HT1080 (cell line): ENCODE data around the gene RAET1G. TPM values are rescaled to one million over a fixed set of nuclear protein-coding genes. Genes with fewer than 3 reads are reported as not detected.
"Not testable (repeated sequence)": the region's sequence is repeated elsewhere in the genome, so short reads cannot be mapped to it uniquely, and the experiment has no call there.

Experiments
- DNase-seq: peaks from one replicate; pipeline ENCODE4 v3.0.0-alpha.2; 2015; ENCODE audit warnings: low read depth
- polyA plus RNA-seq, 2 experiments: library from polyadenylated mRNA; depleted of rRNA; stranded (reverse); fragments of >200 nt; gene quantifications; 2 replicates each; pipeline ENCODE4 v1.2.3, GENCODE V29; 2015
- total RNA-seq: library from RNA; depleted of rRNA; stranded (reverse); fragments of >200 nt; shearing (Covaris generic); gene quantifications from 2 replicates; pipeline ENCODE4 v1.2.3, GENCODE V29; 2014; rRNA removed

The RAET1G gene, protein sequence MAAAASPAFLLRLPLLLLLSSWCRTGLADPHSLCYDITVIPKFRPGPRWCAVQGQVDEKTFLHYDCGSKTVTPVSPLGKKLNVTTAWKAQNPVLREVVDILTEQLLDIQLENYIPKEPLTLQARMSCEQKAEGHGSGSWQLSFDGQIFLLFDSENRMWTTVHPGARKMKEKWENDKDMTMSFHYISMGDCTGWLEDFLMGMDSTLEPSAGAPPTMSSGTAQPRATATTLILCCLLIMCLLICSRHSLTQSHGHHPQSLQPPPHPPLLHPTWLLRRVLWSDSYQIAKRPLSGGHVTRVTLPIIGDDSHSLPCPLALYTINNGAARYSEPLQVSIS
- total RNA-seq = 1.6 and 2.4 TPM in 2 replicates
- 0.37 and 0.81 TPM in 2 replicates for polyA plus RNA-seq (2015; cell fraction: cytosol; rRNA removed)
- 0.13 and 0.73 TPM in 2 replicates for polyA plus RNA-seq (2015; cell fraction: nucleus; rRNA removed)

DNA sequence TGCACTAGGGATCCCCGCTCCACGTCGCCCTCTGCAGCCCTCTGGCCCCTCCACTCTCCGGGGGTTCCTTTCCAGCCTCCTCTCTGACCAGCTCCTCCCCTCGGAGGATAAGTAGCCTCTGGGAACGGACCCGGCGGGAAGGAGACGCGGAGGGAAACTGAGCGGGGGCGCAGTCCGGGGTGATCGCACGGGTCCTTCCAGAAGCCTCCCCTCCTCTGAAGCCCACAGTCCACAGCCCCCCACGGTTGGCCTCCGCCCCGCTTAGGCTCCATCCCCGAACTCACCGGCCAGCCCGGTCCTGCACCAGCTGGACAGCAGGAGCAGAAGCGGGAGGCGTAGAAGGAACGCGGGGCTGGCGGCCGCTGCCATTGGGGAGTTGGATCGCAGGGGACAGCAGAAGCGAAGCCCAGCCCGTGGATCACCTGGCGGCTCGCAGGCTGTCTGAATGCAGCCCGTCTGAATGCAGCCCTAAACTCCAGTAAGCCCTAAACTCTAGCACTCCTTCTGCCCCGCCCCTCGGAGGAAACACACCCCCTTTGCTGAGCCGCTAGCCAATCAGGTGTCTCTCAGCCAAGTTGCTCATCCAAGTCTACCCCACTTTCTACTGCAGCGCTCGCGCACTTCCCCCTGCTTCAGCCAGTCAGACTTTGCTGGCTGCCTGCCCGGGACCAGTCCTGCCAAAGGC, at the start of gene RAET1G:
RAET1G (minus strand) TSS at position 480 of the 685 bp plus-strand sequence; CDS start at position 369, 111 bp downstream.
- peak; percentile 85 for DNase-seq

DNA sequence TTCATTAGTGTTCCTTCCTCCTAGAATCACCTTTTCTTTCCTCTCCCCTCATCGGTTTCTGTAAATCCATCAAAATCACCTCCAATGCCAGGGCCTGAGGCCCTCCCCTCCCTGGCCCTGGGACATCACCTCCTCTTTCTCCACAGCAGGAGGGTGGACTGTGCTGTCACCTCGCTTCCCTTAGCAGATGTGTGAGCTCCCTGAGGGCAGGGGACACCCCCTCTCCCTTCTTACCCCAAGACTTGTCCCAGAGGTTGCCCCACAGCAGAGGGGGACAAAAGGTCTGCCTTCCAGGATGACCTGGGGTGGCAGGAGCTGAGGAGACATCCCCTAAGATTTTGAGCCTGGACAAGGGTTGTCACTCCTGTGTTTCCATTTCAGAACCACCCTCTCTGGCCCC, 46.7 kb upstream of the RAET1G start:
- DNase-seq = no peak

DNA sequence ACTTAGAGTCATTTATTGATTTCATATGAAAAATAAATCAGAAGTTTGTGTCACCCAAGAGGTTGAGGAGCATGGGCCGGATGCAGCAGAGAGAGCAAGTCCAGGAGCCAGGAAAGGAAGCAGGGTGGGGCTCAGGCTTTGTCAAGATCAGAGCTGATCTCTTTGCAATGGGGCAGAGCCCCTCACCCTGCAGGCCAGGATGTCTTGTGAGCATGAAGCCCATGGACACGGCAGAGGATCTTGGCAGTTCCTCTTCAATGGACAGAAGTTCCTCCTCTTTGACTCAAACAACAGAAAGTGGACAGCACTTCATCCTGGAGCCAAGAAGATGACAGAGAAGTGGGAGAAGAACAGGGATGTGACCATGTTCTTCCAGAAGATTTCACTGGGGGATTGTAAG, 46.0 kb upstream of the RAET1G start:
- DNase-seq = not testable (repeated sequence)

DNA sequence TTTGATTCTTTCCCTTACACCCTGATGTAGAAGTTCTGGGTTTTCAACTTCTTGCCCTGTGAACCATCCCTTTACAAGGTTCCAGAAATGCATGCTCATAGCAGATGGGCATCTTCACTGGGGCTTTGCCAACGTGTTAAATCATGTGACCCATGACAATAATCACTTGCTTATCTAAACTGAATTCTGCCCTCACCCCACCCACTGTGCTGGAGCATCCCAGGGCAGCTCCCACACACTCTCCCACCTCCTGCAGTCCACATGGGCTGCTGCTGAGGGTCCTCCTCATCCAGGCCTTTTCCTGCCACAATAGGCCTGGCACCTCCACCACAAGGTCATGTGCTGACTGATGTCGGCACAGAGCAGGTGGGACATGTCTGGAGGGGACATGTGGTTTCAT, 45.1 kb upstream of the RAET1G start:
- not testable (repeated sequence) for DNase-seq

DNA sequence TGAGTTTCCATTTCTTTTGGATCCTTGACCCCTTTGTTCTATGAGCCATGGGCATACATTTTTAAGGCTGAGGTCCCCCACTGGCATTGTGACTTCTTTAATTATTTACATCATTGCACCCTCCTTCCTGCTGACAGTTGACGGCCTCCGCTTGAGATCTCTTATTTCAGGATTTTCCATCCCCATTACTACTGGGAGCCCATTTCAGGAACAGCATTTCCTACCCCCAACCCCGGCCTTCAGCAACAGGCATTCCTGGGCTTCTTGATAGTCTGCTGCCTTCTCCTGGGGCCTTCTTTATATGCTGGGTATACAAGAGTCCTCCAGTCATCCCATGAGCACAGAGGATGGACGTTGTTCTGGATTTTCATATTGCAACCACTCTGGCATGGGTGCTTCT, 44.7 kb upstream of the RAET1G start:
- DNase-seq = no peak

DNA sequence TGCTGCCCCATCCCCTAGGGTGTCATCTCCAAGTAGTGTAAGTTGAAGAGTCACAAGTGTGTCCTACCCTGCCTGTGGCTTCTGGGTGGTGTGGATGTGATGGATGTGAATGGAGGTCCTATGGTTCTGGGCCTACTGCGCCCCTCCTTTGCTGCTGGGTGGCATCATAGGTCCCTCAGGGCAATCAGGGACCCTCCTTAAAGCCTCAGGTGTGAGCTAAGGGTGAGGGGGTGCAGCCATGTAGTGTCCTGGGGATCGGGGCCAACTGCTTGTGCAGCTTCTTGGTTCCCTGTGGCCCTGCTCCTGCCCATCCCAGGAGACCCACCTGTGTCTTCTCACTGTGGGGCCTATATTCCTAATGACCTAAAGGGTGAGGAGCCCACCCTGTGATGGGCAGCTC, 43.4 kb upstream of the RAET1G start:
- DNase-seq = not testable (repeated sequence)

DNA sequence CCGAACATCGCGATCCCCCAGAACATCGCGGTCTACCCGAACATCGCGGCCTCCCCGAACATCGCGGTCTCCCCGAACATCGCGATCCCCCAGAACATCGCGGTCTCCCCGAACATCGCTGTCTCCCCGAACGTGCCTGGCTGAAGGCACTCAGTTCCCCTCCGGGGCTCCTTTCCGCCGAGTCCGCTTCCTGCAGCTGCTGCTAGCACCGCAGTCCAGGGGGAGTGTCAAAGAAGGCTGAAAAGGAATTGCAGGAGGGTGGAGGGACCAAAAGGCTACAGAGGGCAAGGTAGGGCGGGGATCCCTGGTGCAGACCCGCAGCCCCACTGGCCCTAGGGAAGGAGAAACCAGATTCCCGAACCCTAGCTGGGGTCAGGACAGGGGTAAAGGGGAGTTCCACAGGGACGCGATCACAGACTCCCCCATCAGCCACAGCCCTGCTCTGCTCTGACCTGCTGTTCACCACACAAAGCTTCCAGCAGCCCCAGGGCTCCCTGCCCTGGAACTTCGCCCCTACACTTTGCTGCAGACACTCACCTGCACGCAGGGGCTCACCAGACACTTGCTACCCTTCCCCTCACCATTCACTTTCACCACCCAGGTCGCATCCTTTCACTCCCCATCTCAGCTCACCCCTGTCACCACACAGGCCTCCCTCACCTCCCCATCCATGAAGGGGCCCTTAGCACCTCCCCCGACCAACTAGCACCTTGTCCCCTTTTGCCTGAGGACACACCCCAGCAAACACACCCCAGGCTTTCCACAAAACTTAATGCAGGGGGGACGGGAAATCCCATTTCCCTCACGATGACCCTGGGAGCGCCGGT, 42.5 kb upstream of the RAET1G start:
- no peak for DNase-seq

DNA sequence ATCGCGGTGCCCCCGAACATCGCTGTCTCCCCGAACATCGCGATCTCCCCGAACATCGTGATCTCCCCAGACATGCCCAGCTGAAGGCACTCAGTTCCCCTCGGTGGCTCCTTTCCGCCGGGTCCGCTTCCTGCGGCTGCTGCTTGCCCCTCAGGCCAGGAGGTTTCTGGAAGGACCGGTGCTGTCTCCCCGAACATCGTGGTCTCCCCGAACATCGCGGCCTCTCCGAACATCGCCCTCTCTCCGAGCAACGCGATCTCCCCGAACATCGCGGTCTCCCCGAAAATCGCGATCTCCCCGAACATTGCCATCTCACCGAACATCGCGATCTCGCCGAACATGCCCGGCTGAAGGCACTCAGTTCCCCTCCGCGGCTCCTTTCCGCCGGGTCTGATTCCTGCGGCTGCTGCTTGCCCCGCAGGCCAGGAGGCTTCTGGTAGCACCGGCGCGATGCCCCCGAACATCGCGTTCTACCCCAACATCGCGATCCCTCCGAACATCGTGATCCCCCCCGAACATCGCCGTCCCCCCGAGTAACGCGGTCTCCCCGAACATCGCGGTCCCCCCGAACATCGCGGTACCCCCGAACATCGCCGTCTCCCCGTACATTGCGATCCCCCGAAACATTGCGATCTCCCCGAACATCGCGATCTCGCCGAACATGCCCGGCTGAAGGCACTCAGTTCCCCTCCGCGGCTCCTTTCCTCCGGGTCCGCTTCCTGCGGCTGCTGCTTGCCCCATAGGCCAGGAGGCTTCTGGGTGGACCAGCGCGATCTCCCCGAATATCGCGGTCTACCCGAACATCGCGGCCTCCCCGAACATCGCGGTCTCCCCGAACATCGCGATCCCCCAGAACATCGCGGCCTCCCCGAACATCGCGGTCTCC, 41.6 kb upstream of the RAET1G start:
- DNase-seq = no peak

DNA sequence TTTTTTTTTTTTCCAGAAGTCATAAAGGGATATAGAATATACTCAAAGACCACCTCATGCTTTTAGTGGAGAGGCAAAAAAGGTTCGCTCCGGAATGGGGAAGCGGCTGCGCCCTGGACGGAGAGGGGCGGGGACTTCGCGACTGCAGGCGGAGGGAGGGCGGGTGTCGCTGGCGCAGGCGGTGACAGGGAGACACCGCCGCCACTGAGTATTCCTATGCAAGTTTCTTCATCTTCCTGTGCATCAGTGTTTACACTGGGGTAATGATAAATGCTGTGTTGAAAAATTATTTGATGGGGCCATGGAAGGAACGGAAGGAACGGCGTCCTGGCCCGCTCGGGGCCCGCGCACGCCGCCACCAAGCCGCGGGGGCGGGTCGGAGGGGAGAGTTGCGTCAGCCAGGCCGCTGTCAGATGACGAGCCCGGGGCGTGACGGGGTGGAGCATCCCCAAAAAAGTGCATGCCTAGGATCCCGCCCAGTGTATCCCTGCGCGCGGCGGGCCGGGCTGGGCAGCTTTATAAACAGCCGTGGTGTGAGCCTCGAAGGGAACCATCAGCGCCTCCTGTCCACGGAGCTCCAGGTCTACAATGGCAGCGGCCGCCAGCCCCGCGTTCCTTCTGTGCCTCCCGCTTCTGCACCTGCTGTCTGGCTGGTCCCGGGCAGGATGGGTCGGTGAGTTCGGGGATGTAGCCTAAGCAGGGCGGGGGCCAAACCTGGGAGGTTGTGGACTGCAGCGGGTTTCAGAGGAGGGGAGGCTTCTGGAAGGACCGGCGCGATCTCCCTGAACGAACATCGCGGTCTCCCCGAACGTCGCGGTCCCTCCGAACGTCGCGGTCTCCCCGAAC, 40.8 kb upstream of the RAET1G start, which contains the start of gene ULBP1:
ULBP1 (plus strand) TSS at position 482 of the 846 bp plus-strand sequence; CDS start at position 589, 107 bp downstream.
- no peak for DNase-seq

DNA sequence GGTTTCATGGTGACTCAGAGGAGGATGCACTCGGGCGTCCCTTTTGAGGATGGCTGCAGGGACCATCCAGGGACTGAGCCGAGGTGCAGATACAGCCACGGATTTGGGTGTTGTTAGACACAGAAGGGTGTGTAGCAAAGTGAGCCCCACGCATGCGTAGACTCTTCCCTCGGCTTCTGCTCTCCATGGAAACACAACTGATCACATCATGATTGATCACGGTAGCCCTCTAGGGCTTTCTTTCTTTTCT, 40.2 kb upstream of the RAET1G start:
- DNase-seq = no peak

DNA sequence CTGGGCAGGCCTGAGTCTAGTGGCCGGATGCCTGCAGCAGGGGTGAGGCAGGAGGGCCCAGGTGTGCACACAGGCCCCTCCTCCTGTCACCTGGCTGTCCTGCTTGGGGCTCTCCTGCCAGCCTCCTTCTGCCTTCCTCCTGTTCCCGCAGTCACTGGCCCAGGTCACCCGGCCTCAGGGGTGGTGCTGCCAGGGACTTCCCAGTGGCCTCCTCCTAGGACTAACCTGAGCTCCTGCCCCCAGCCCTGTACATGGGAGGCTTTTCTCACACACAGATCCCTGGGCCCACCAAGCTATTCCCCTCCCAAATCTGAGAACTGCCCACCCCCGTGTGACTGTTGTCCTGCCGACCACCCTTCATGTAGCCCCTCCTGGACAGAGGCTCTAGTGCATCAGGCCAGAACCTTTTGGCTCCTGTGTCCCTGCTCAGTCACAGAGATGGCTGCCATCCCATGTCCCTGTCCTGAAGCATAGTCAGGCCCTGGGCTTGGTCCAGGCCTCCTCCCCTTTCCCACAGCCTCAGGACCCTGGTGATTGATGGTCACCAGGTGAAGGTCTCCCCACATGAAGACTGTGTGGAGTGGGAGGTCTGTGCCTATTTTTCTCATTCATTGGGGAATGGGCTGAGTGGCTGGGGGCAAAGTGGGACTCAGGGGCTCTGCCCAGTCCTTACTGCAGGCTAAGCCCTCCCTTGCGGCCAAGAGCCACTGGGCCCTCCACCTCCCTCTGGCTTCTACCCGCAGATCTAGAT, 39.7 kb upstream of the RAET1G start:
- DNase-seq = peak; percentile 38

DNA sequence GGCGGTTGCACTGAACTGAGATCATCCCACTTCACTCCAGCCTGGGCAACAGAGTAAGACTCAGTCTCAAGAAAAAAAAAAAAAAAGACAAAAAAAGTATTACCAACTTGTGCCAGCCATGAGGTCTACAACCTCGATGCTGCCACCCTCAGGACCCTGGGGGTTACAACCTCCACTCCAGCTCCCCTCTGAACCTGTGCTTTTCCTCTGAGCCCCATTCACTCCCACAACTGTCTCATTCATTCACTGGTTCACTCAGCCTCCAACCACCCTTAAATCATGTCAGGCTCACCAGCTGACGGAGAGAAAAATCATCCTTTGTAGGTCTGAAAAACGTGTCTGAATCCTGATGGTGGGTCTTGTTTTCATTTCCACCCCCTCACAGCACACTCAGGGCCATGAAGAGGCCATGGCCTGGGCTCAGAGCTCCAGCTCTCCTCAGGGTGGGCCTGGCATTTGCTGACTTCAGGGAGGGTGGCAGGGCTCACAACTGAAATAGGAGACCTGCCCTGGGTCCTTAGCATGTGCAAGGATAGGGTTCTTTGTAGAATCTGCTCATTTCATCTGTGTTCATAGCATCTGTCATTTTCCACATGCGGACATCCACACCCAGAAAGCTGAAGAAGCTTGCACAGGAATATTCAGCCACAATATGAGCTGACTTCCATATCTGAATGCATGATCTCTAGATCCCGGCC, 39.0 kb upstream of the RAET1G start:
- DNase-seq = peak; percentile 58

DNA sequence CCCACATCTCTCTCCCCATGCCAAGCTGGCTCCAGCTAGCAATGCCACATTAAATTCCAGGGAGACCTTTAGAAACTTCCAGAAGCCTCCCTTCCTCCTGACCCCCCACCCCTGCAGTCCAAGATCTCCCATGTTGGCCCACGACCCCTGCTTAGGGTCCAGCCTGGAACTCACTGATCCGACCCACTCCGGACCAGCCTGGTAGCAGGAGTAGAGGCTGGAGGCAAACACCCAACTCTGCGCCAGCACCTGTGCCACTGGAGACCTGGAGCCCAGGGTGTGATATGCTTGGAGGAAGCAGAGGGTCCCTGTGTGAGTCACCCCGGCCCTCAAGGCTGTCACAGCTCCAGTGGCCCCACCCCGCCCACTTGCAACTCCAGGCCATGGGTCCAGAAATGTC, 37.6 kb upstream of the RAET1G start:
- DNase-seq = no peak

DNA sequence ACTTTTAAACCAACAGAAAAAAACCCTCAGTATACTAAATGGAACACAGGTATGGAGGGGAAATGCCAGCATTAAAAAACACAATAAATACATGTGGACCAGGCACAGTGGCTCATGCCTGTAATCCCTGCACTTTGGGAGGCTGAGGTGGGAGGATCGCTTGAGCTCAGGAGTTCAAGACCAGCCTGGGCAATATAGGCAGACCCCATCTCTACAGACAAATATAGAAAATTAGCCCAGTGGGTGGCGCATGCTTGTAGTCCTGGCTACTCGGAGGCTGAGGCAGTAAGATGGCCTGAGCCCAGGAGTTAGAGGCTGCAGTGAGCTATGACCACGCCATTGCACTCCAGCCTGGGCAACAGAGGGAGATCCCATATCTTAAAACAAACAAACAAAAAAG, 36.9 kb upstream of the RAET1G start:
- not testable (repeated sequence) for DNase-seq

DNA sequence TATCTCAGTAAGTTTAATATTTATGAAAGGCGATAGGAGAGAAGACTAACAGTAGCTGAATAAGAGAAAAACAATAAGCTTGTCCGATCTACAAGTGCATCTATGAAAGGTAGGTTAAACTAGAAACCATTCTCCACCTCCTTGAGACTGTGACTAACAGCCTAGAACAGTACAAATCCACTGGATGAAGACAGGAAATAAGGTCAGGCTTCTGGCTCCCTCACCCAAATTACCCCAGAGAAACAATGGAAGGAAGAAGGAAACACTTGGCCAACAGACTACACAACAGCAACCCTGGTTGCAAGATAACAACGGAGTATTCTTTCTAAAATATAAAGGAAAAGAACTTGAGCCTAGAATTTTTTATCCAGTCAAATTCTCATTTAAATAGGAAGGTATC, 35.2 kb upstream of the RAET1G start:
- peak; percentile 23 for DNase-seq

DNA sequence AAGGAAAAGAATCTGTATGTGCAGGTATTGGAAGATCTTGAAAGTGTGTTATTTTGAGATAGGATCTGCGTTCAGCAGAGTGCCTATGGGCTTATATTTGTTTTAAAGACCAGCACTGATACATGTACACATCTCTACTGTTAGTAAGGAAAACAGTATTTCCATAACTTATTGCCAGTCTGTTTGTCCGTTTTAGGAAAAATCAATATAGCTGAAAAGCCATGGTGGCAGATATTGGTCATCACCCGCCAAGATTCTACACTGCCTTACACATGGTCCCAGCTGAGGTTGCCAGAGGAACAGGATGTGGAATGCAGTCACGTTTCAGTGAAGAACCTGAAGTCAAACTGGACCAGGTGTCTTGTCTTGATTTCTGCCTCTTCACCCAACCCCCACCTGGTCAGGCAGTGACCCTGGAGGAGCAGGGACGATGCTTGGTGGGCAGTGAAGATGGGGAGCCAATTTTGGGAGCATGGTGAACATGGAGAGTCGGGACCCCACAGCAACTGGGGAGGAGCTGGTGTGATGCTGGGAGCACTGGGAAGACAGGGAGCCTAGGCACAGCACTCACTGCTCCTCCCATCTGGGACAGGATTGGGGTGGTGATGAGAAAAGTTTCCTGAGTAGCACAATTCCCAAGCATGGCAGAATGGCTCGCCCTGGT, 32.9 kb upstream of the RAET1G start:
- DNase-seq = not testable (repeated sequence)

DNA sequence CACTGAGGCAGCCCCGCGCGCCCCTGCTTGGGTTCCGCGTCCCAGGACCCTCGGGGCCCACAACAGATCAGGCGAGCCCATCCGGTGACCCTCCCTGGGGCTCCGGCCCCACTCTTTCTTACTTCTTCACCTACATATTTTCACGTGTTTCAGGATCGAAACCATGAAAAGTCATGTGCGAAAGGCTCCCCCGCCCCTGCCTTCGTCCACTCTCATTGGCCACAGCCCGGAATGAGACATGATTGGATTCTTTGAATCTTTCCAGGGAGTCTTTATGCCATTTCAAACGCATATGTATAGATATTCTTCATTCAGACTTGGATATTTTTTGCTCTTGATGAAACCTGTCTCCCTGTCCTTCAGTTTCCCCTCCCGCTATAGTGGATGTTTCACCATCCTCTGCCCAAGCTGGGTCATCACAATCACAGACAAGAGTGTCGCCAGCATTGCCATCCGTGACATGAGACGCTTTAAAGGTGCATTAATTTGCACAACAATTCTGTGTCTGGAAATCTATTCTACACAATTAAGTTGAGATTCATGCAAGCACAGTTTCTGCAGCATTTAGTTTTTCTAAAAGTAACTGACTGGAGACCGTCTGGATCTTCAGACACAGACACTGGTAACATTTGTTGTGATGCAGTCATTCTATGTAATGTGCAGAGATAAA, 32.2 kb upstream of the RAET1G start:
- not testable (repeated sequence) for DNase-seq
